H1 (cell line): Measurements from ENCODE around the gene SRRM3. TPM values are rescaled to one million over a fixed set of nuclear protein-coding genes. Genes with fewer than 3 reads are reported as not detected.

ENCODE experiments used
- CTCF ChIA-PET: fragments of 300-600 bp; sonication (Branson Sonifier 250); formaldehyde crosslinking; loops from one replicate; lab custom pipeline; 2021; ENCODE audit not compliant: partially characterized antibody; lab: Charles Lee
- POLR2A ChIA-PET: fragments of 300-600 bp; sonication (Branson Sonifier 250); formaldehyde crosslinking; loops from one replicate; lab custom pipeline; 2021; ENCODE audit warnings: inconsistent platforms; ENCODE audit not compliant: partially characterized antibody; lab: Charles Lee
- DNase-seq, 2 experiments: peaks; one replicate each; pipeline versions ENCODE4 v3.0.0 to v3.0.0-alpha.2; 2010 to 2022; ENCODE audit warnings: low spot score in 2 of 2, low read depth in 1 of 2, mixed read lengths in 1 of 2
- FAIRE-seq: peaks from 2 replicates; lab custom pipeline; 2011; peaks lifted over from hg19 to GRCh38; lab: Jason Lieb, UNC
- H2AFZ ChIP-seq: 2 replicates; pipeline ENCODE4 v1.8.1; 2012; ENCODE audit warnings: low read length, inconsistent platforms
- H2AK5ac ChIP-seq: 2 replicates; pipeline ENCODE4 v1.6.1; 2013; ENCODE audit warnings: low read depth, low read length
- H2BK120ac ChIP-seq: replicated peaks from 2 replicates; pipeline ENCODE3; 2013; ENCODE audit warnings: low read depth, low read length, inconsistent platforms
- H2BK12ac ChIP-seq: 2 replicates; pipeline ENCODE4 v1.6.1; 2013; ENCODE audit warnings: low read depth, low read length
- H2BK15ac ChIP-seq: 2 replicates; pipeline ENCODE4 v1.6.1; 2013; ENCODE audit warnings: low read length
- H2BK20ac ChIP-seq: 2 replicates; pipeline ENCODE4 v1.6.1; 2013; ENCODE audit warnings: low read length
- H2BK5ac ChIP-seq: 2 replicates; pipeline ENCODE4 v1.6.1; 2013; ENCODE audit warnings: low read depth, low read length
- H3K14ac ChIP-seq: 2 replicates; pipeline ENCODE4 v1.6.1; 2013; ENCODE audit warnings: inconsistent platforms; ENCODE audit not compliant: insufficient read length
- H3K18ac ChIP-seq: 2 replicates; pipeline ENCODE4 v1.6.1; 2013; ENCODE audit warnings: low read length; ENCODE audit errors: extremely low read depth
- H3K23ac ChIP-seq: 2 replicates; pipeline ENCODE4 v1.6.1; 2013; ENCODE audit warnings: inconsistent platforms; ENCODE audit not compliant: insufficient read length
- H3K23me2 ChIP-seq: 2 replicates; pipeline ENCODE4 v1.6.1; 2013; ENCODE audit warnings: low read depth, low read length
- H3K27ac ChIP-seq: 2 replicates; pipeline ENCODE4 v1.6.1; 2011; ENCODE audit warnings: low read depth, low read length, inconsistent platforms
- H3K27me3 ChIP-seq, 4 experiments: replicated peaks in 1 of 4; 1 replicate in 1 of 4; 2 replicates in 3 of 4; pipeline versions ENCODE4 v1.6.1 to v1.8.1; 2011 to 2013; ENCODE audit warnings: low read length in 3 of 4, mild to moderate bottlenecking in 3 of 4, inconsistent platforms in 2 of 4, mixed read lengths in 2 of 4, moderate library complexity in 1 of 4; ENCODE audit not compliant: control insufficient read depth in 3 of 4, insufficient read depth in 3 of 4; ENCODE audit errors: extremely low read depth in 1 of 4
- H3K36me3 ChIP-seq, 4 experiments: 2 replicates each; pipeline versions ENCODE4 v1.6.1 to v1.8.1; 2011 to 2013; ENCODE audit warnings: mild to moderate bottlenecking in 4 of 4, low read length in 3 of 4, moderate library complexity in 2 of 4, control low read depth in 1 of 4, inconsistent platforms in 1 of 4; ENCODE audit not compliant: insufficient read depth in 4 of 4, control insufficient read depth in 2 of 4
- H3K4ac ChIP-seq: replicated peaks from 2 replicates; pipeline ENCODE3; 2013; ENCODE audit warnings: low read length, low read depth, mixed read lengths, inconsistent platforms; ENCODE audit not compliant: insufficient read length
- H3K4me1 ChIP-seq, 4 experiments: replicated peaks in 1 of 4; 1 replicate in 1 of 4; 2 replicates in 3 of 4; pipeline versions ENCODE4 v1.6.1 to v1.8.1; 2011 to 2013; ENCODE audit warnings: low read length in 3 of 4, inconsistent platforms in 2 of 4, mixed read lengths in 1 of 4; ENCODE audit not compliant: insufficient read depth in 4 of 4, control insufficient read depth in 3 of 4
- H3K4me2 ChIP-seq, 2 experiments: 2 replicates each; pipeline versions ENCODE4 v1.6.1 to v1.8.1; 2011 to 2013; ENCODE audit warnings: low read depth in 2 of 2, low read length in 2 of 2, control low read depth in 1 of 2, inconsistent platforms in 1 of 2, mild to moderate bottlenecking in 1 of 2; ENCODE audit not compliant: insufficient read depth in 1 of 2
- H3K4me3 ChIP-seq, 4 experiments: fragments of 200-600, 300-600 bp in 1 of 4; sonication (generic), shearing (Covaris generic), sonication (Bioruptor Twin) in 1 of 4; 2 replicates each; pipeline versions ENCODE4 v1.5.1 to v1.8.1; 2011 to 2016; ENCODE audit warnings: low read length in 4 of 4, low read depth in 3 of 4, control low read depth in 2 of 4, inconsistent platforms in 2 of 4, mild to moderate bottlenecking in 2 of 4, mixed read lengths in 1 of 4, moderate library complexity in 1 of 4; ENCODE audit not compliant: insufficient read depth in 2 of 4; ENCODE audit errors: extremely low read depth in 1 of 4
- H3K56ac ChIP-seq: replicated peaks from 2 replicates; pipeline ENCODE3; 2013; ENCODE audit warnings: low read depth, mild to moderate bottlenecking, mixed read lengths, low read length, inconsistent platforms; ENCODE audit not compliant: insufficient read length
- H3K79me1 ChIP-seq: 2 replicates; pipeline ENCODE4 v1.6.1; 2013; ENCODE audit warnings: low read depth, low read length, control low read depth
- H3K79me2 ChIP-seq, 2 experiments: 2 replicates each; pipeline versions ENCODE4 v1.6.1 to v1.8.1; 2012 to 2013; ENCODE audit warnings: low read length in 2 of 2, mild to moderate bottlenecking in 2 of 2, inconsistent platforms in 1 of 2; ENCODE audit not compliant: insufficient read depth in 2 of 2, control insufficient read depth in 1 of 2
- H3K9ac ChIP-seq, 4 experiments: replicated peaks in 1 of 4; 1 replicate in 1 of 4; 2 replicates in 3 of 4; pipeline versions ENCODE4 v1.6.1 to v1.8.1; 2011 to 2013; ENCODE audit warnings: low read depth in 3 of 4, low read length in 3 of 4, control low read depth in 2 of 4, mild to moderate bottlenecking in 2 of 4, moderate library complexity in 2 of 4, inconsistent platforms in 1 of 4; ENCODE audit errors: extremely low read depth in 1 of 4
- H3K9me3 ChIP-seq, 2 experiments: 2 replicates each; pipeline versions ENCODE4 v1.6.1 to v1.8.1; 2012 to 2013; ENCODE audit warnings: mild to moderate bottlenecking in 2 of 2, moderate library complexity in 2 of 2, control low read depth in 1 of 2, inconsistent platforms in 1 of 2, low read depth in 1 of 2, low read length in 1 of 2, mixed read lengths in 1 of 2; ENCODE audit not compliant: insufficient read depth in 2 of 2
- H4K20me1 ChIP-seq, 2 experiments: replicated peaks in 1 of 2; 2 replicates each; pipeline versions ENCODE3 to v1.8.1; 2011 to 2013; ENCODE audit warnings: inconsistent platforms in 2 of 2, low read length in 2 of 2, mild to moderate bottlenecking in 1 of 2; ENCODE audit not compliant: insufficient read depth in 2 of 2, control insufficient read depth in 1 of 2
- H4K5ac ChIP-seq: 2 replicates; pipeline ENCODE4 v1.6.1; 2013; ENCODE audit warnings: low read length, low read depth, mixed read lengths, inconsistent platforms; ENCODE audit not compliant: insufficient read length
- H4K8ac ChIP-seq: 2 replicates; pipeline ENCODE4 v1.8.0; 2013; ENCODE audit warnings: mild to moderate bottlenecking, moderate library complexity, low read length, inconsistent platforms; ENCODE audit not compliant: insufficient read depth; ENCODE audit errors: extremely low read depth
- H4K91ac ChIP-seq: replicated peaks from 2 replicates; pipeline ENCODE3; 2013; ENCODE audit warnings: low read length, mixed read lengths, inconsistent platforms; ENCODE audit not compliant: insufficient read length
- ASH2L ChIP-seq: fragments of 200-600, 300-600 bp; sonication (generic); IDR thresholded peaks from one replicate; pipeline ENCODE4 v1.7.1; 2017; ENCODE audit warnings: low read length
- EGR1 ChIP-seq: IDR thresholded peaks from 2 replicates; pipeline ENCODE4 v1.6.1; 2011; ENCODE audit warnings: low read depth, low read length, borderline replicate concordance
- KDM1A ChIP-seq: fragments of 200-600, 300-600 bp; sonication (generic); IDR thresholded peaks from 2 replicates; pipeline ENCODE4 v1.7.1; 2016; ENCODE audit warnings: mild to moderate bottlenecking, low read length, borderline replicate concordance
- WGBS, 2 experiments: shearing (Covaris generic) in 1 of 2; methylation state at CpG; one replicate each; pipeline versions ENCODE4 v1.1.6 to v1.1.7; 2013 to 2015; ENCODE audit warnings: low lambda C conversion rate in 2 of 2, mixed read lengths in 2 of 2, inconsistent platforms in 1 of 2, low coverage in 1 of 2, missing lambda C conversion rate in 1 of 2; ENCODE audit not compliant: insufficient replicate concordance in 2 of 2, insufficient coverage in 1 of 2, insufficient read length in 1 of 2; ENCODE audit errors: extremely low coverage in 1 of 2, missing lambda C conversion rate in 1 of 2; 5-methylcytosine and 5-hydroxymethylcytosine counted together
- polyA plus RNA-seq, 7 experiments: library from polyadenylated mRNA; depleted of rRNA in 3 of 7; stranded (reverse) in 5 of 7; unstranded in 2 of 7; fragments of >200 nt in 5 of 7; fragments of 200-250 nt in 2 of 7; gene quantifications; 1 replicate in 5 of 7; 2 replicates in 1 of 7; 4 replicates in 1 of 7; pipeline versions ENCODE4 v1.2.1 to v1.2.3, GENCODE V29; 2011 to 2013; ENCODE audit warnings: missing spikeins in 2 of 7, mixed read lengths in 2 of 7
- total RNA-seq: library from RNA; stranded (reverse); fragmentation: NEBNext Ultra II Directional; extraction: Animal tissue kit (Norgen Biotek cat#: 25700); gene quantifications from 2 replicates; pipeline ENCODE4 v1.2.1, GENCODE V29; 2021

SRRM3 gene
- total and polyA plus RNA-seq, 2 of the 8 experiments (the other 6 are each of a cell fraction or from before 2014, with no cell fraction given), result 10.4 to 17.4 TPM

DNA sequence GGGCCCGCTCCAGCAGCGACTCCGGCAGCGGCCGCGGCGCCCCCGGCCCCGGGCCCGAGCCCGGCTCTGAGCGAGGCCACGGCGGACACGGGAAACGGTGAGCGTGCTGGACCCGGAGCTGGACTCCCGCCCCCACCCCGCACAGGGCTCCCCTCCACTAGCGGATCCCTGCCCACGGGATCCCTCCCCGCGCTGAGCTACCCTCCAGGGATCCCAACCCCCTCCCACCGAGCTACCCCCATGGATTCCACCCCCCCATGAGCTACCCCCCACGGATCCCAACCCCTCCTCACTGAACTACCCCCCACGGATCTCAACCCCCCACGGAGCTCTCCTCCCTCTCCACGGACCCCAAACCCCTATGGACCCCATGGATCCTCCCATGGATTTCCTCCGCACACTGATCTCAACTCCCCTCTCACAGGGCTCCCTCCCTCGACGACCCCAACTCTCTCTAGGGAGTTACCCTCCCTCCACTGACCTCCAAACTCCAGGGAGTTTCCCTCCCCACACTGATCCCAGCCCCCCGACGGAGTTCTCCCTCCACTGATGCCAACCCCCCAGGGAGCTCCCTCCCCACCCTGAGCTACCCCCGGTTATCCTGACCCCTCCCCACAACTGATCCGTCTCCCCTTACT, 80.1 kb downstream of the SRRM3 start:
- Histone ChIP-seq H3K4me1 (peaks cover 0 to 11% (median 6%) of the 10 kb centered on the region in 4 experiments; a peak in 5 of 7 replicates), H3K56ac (no peak overlapping the region), H2BK20ac (no peak overlapping the region), H3K14ac (no peak overlapping the region), H2BK15ac (no peak overlapping the region), H4K20me1 (peaks cover 0 to 4% of the 10 kb centered on the region in 2 experiments), H3K9me3 (no peaks in the 10 kb centered on the region), H3K27ac (no peak overlapping the region), H3K79me1 (peaks cover 3% of the 10 kb centered on the region; the same call in 1 of the 2 replicates), H2AFZ (no peak overlapping the region), H3K27me3 (peaks cover 8 to 34% (median 17%) of the 10 kb centered on the region in 4 experiments), H3K9ac (peak overlapping the region in 1 of 4 experiments; percentile 46; a peak in 1 of 7 replicates), H3K36me3 (peaks cover 2 to 8% (median 3%) of the 10 kb centered on the region in 4 experiments; a peak in 4 of 8 replicates), H3K23ac (no peak overlapping the region), H3K4me2 (peak overlapping the region; percentile 70 to 90), H3K18ac (peak overlapping the region; percentile 62), H2BK12ac (no peak overlapping the region), H2BK120ac (no peak overlapping the region), H2AK5ac (no peak overlapping the region), H4K91ac (no peak overlapping the region), H3K4me3 (peak overlapping the region; percentile 49 to 95 (median 58)), H3K79me2 (no peaks in the 10 kb centered on the region), H2BK5ac (no peak overlapping the region), H3K23me2 (peaks cover 15% of the 10 kb centered on the region), H3K4ac (no peak overlapping the region), H4K8ac (no peak overlapping the region), H4K5ac (peak overlapping the region; percentile 25)
- DNase-seq (no peak), FAIRE-seq (no peak)
- TF ChIP-seq KDM1A (no peak), ASH2L (peak; percentile 43), EGR1 (peak; percentile 43; the same call in 1 of the 2 replicates)
- WGBS, 2 experiments, result no CpG with 5 or more reads among the region's 36 CpGs
- ChIA-PET CTCF (interaction anchor here (0.6 to 19.4 kb wide), 10 partner anchors 8 to 207 kb away, joined by 3 to 426 read pairs (median 6); partner anchors contain the start of gene HSPB1), POLR2A (interaction anchor here (0.6 to 4.7 kb wide), 13 partner anchors 10 to 97 kb away, joined by 3 to 22 read pairs (median 6); partner anchors contain the start of genes HSPB1 and YWHAG)
